K562 (cell line): Measurements from ENCODE around the gene CCDC148. TPM values are rescaled to one million over a fixed set of nuclear protein-coding genes. Genes with fewer than 3 reads are reported as not detected.

Source experiments
- ATAC-seq: fragments of 200-7000 bp; cut with Tn5 transposase; 3 replicates; pipeline ENCODE4 v1.9.1; 2020; ENCODE audit warnings: moderate library complexity
- BruUV-seq: library from RNA; stranded (reverse); fragments of 400-500 nt; replicated peaks from 2 replicates; lab custom pipeline; 2021; lab: Mats Ljungman, UMichigan
- CTCF ChIA-PET: fragments of 300-600 bp; formaldehyde crosslinking; extraction: SDS; loops from one replicate; lab custom pipeline; 2021; ENCODE audit warnings: low intra/inter-chr PET ratio; lab: Yijun Ruan, JAX
- POLR2A ChIA-PET: fragments of 300-600, 350-650 bp; sonication (Branson Sonifier 250); formaldehyde crosslinking; extraction: SDS; loops from one replicate; lab custom pipeline; 2021; ENCODE audit warnings: antibody characterized with exemption, inconsistent platforms; lab: Yijun Ruan, JAX
- DNase-seq, 4 experiments: peaks; one replicate each; pipeline versions ENCODE4 v3.0.0 to v3.0.0-alpha.2; 2011 to 2018; ENCODE audit warnings: low spot score in 3 of 4, mixed read lengths in 3 of 4; ENCODE audit errors: extremely low read depth in 1 of 4
- FAIRE-seq: peaks from 2 replicates; lab custom pipeline; 2011; peaks lifted over from hg19 to GRCh38; lab: Jason Lieb, UNC
- H2AFZ ChIP-seq: 2 replicates; pipeline ENCODE4 v1.6.0; 2011; ENCODE audit warnings: low read depth, low read length, control low read depth, inconsistent platforms
- H3K27ac ChIP-seq: fragments of 200-600 bp; 3 replicates; pipeline ENCODE4 v1.8.0; 2011; ENCODE audit warnings: low read depth, mild to moderate bottlenecking, control low read depth, inconsistent platforms, low read length, moderate library complexity, mixed read lengths; ENCODE audit errors: extremely low read depth
- H3K27me3 ChIP-seq, 2 experiments: fragments of 300-600 bp in 1 of 2; 2 replicates in 1 of 2; 3 replicates in 1 of 2; pipeline versions ENCODE4 v1.6.0 to v1.8.0; 2011; ENCODE audit warnings: inconsistent platforms in 2 of 2, low read length in 2 of 2, mild to moderate bottlenecking in 1 of 2, mixed read lengths in 1 of 2, moderate library complexity in 1 of 2; ENCODE audit not compliant: control insufficient read depth in 2 of 2, insufficient read depth in 2 of 2
- H3K36me3 ChIP-seq: fragments of 300-600 bp; 3 replicates; pipeline ENCODE4 v1.8.0; 2011; ENCODE audit warnings: mild to moderate bottlenecking, low read length, inconsistent platforms; ENCODE audit not compliant: control insufficient read depth, insufficient read depth
- H3K4me1 ChIP-seq, 2 experiments: fragments of 200-600 bp in 1 of 2; replicated peaks in 1 of 2; 2 replicates in 1 of 2; 3 replicates in 1 of 2; pipeline versions ENCODE4 v1.5.1 to v1.8.0; 2011; ENCODE audit warnings: inconsistent platforms in 2 of 2, low read length in 2 of 2, mild to moderate bottlenecking in 1 of 2, mixed read lengths in 1 of 2, moderate library complexity in 1 of 2; ENCODE audit not compliant: control insufficient read depth in 2 of 2, insufficient read depth in 2 of 2
- H3K4me2 ChIP-seq: 2 replicates; pipeline ENCODE4 v1.6.1; 2011; ENCODE audit warnings: low read length, control low read depth, inconsistent platforms, mixed read lengths; ENCODE audit not compliant: insufficient read depth
- H3K4me3 ChIP-seq: fragments of 200-600 bp; sonication (generic), shearing (Covaris generic); 2 replicates; pipeline ENCODE4 v1.5.1; 2016; ENCODE audit warnings: control low read depth, inconsistent platforms
- H3K79me2 ChIP-seq: fragments of 200-600 bp; 3 replicates; pipeline ENCODE4 v1.8.0; 2011; ENCODE audit warnings: low read length, inconsistent platforms; ENCODE audit not compliant: control insufficient read depth, insufficient read depth
- H3K9ac ChIP-seq, 2 experiments: 2 replicates each; pipeline versions ENCODE4 v1.6.0 to v1.6.1; 2011; ENCODE audit warnings: low read depth in 2 of 2, low read length in 2 of 2, control low read depth in 1 of 2, inconsistent platforms in 1 of 2, mild to moderate bottlenecking in 1 of 2, mixed read lengths in 1 of 2; ENCODE audit not compliant: insufficient read depth in 1 of 2
- H3K9me1 ChIP-seq: one replicate; pipeline ENCODE4 v1.6.0; 2011; ENCODE audit warnings: inconsistent platforms, mild to moderate bottlenecking, low read length, moderate library complexity; ENCODE audit not compliant: control insufficient read depth, insufficient read depth
- H3K9me3 ChIP-seq: replicated peaks from 2 replicates; pipeline ENCODE4 v1.5.1; 2011; ENCODE audit warnings: low read depth, low read length, inconsistent platforms; ENCODE audit not compliant: control insufficient read depth, insufficient read depth
- H4K20me1 ChIP-seq: replicated peaks from 2 replicates; pipeline ENCODE4 v1.6.1; 2011; ENCODE audit warnings: low read length, inconsistent platforms, mixed read lengths; ENCODE audit not compliant: control insufficient read depth, insufficient read depth
- DMBX1 ChIP-seq: fragments of 250-450 bp; sonication (Bioruptor Pico); IDR thresholded peaks from 2 replicates; pipeline ENCODE4 v1.8.0; 2022; ENCODE audit warnings: inconsistent platforms, mild to moderate bottlenecking, moderate library complexity, borderline replicate concordance
- ESRRA ChIP-seq: fragments of 450-650 bp; IDR thresholded peaks from 2 replicates; pipeline ENCODE4 v1.6.1; 2014; ENCODE audit warnings: low read depth, mild to moderate bottlenecking, moderate library complexity, borderline replicate concordance
- ETV6 ChIP-seq, 3 experiments: fragments of 150-350 bp in 1 of 3; sonication (generic) in 1 of 3; formaldehyde crosslinking in 1 of 3; IDR thresholded peaks; 2 replicates each; pipeline versions ENCODE4 v1.6.1 to v1.8.0; 2014 to 2022; ENCODE audit warnings: borderline replicate concordance in 2 of 3, low read depth in 2 of 3, antibody characterized with exemption in 1 of 3, low read length in 1 of 3, mild to moderate bottlenecking in 1 of 3, missing genetic modification reagents in 1 of 3
- FOXM1 ChIP-seq, 2 experiments: fragments of 450-650 bp in 1 of 2; sonication (generic) in 1 of 2; formaldehyde crosslinking in 1 of 2; IDR thresholded peaks; 2 replicates each; pipeline versions ENCODE4 v1.6.1 to v1.9.0; 2017 to 2022; ENCODE audit warnings: low read depth in 2 of 2, mild to moderate bottlenecking in 2 of 2, missing genetic modification reagents in 1 of 2, moderate library complexity in 1 of 2
- FOXP1 ChIP-seq: sonication (generic); formaldehyde crosslinking; IDR thresholded peaks from 2 replicates; pipeline ENCODE4 v1.8.0; 2022; ENCODE audit warnings: mild to moderate bottlenecking, missing genetic modification reagents
- HMBOX1 ChIP-seq: sonication (generic); IDR thresholded peaks from 2 replicates; pipeline ENCODE4 v1.6.1; 2016
- KAT7 ChIP-seq: sonication (generic); formaldehyde crosslinking; IDR thresholded peaks from 2 replicates; pipeline ENCODE4 v1.8.0; 2022; ENCODE audit warnings: missing genetic modification reagents, mild to moderate bottlenecking, borderline replicate concordance
- POLR2AphosphoS2 ChIP-seq: IDR thresholded peaks from 2 replicates; pipeline ENCODE4 v1.6.1; 2012; ENCODE audit warnings: low read length, improper control_type of control experiment
- SMARCE1 ChIP-seq: fragments of 450-650 bp; IDR thresholded peaks from 2 replicates; pipeline ENCODE4 v1.7.1; 2016; ENCODE audit warnings: mild to moderate bottlenecking
- SPI1 ChIP-seq: IDR thresholded peaks from 2 replicates; pipeline ENCODE4 v1.6.1; 2011; ENCODE audit warnings: low read depth, low read length, control low read depth, borderline replicate concordance
- TAF15 ChIP-seq: fragments of 200-400 bp; formaldehyde crosslinking; IDR thresholded peaks from 2 replicates; pipeline ENCODE4 v1.6.1; 2017; ENCODE audit warnings: mild to moderate bottlenecking, low read depth, low read length, moderate library complexity
- TBP ChIP-seq: optimal IDR thresholded peaks from 2 replicates; pipeline ENCODE3; 2011; ENCODE audit warnings: low read depth, low read length, improper control_type of control experiment
- TEAD4 ChIP-seq, 2 experiments: sonication (generic) in 1 of 2; formaldehyde crosslinking in 1 of 2; IDR thresholded peaks; 2 replicates each; pipeline versions ENCODE4 v1.6.1 to v1.8.0; 2012 to 2022; ENCODE audit warnings: borderline replicate concordance in 1 of 2, inconsistent platforms in 1 of 2, low read length in 1 of 2, mild to moderate bottlenecking in 1 of 2, missing genetic modification reagents in 1 of 2
- TSHZ1 ChIP-seq: fragments of 250-450 bp; sonication (Bioruptor Pico); IDR thresholded peaks from 2 replicates; pipeline ENCODE4 v1.4.0; 2020; ENCODE audit warnings: mild to moderate bottlenecking, moderate library complexity
- ZNF140 ChIP-seq: fragments of 250-450 bp; sonication (Bioruptor Pico); IDR thresholded peaks from 2 replicates; pipeline ENCODE4 v1.8.0; 2021; ENCODE audit warnings: moderate library complexity, mild to moderate bottlenecking, inconsistent platforms
- WGBS: fragments of 100-300 bp; shearing (Covaris generic); methylation state at CpG from one replicate; pipeline ENCODE4 v1.1.6; 2016; ENCODE audit warnings: low coverage, mixed read lengths; ENCODE audit not compliant: insufficient coverage; ENCODE audit errors: missing lambda C conversion rate; 5-methylcytosine and 5-hydroxymethylcytosine counted together
- in situ Hi-C: fragments of 300-500 bp; cut with MboI; formaldehyde crosslinking; loops from 4 replicates; pipeline ENCODE4 v1.15.0; 2018; ENCODE audit warnings: inconsistent platforms, mixed read lengths
- intact Hi-C: fragments of 100-400 bp; cut with micrococcal nuclease; formaldehyde crosslinking; loops from 2 replicates; pipeline ENCODE4 v1.14.2; 2022
- polyA plus RNA-seq, 8 experiments: library from polyadenylated mRNA; depleted of rRNA in 4 of 8; stranded (reverse) in 5 of 8; unstranded in 3 of 8; fragments of >200 nt; fragmentation: Nextera tagmentation in 2 of 8; fragmentation: Illumina TruSeq in 1 of 8; extraction: Ambion mirVana in 2 of 8; extraction: Trizol in 1 of 8; gene quantifications; 2 replicates each; pipeline versions ENCODE4 v1.2.1 to v1.2.3, GENCODE V29; 2011 to 2014; ENCODE audit warnings: inconsistent platforms in 1 of 8, missing spikeins in 1 of 8
- total RNA-seq, 7 experiments: library from RNA; depleted of rRNA in 6 of 7; stranded (reverse); fragments of >200 nt in 6 of 7; fragmentation: Illumina TruSeq in 2 of 7; extraction: Trizol in 2 of 7; gene quantifications; 2 replicates each; pipeline versions ENCODE4 v1.2.1 to v1.2.3, GENCODE V29; 2011 to 2021; ENCODE audit warnings: low replicate concordance in 1 of 7

The CCDC148 gene
- total and polyA plus RNA-seq, 9 of the 15 experiments (the other 6 are each of a cell fraction or from before 2014, with no cell fraction given), result 0.10 to 1.4 (median 0.65) TPM

GRCh38 chr2:158221063-158222020, 235.2 kb downstream of the CCDC148 start:
- intact Hi-C loops, result no loop called here
- FAIRE-seq (no peak), ATAC-seq (peak; percentile 70), DNase-seq (no peak)
- Histone ChIP-seq H3K79me2 (no peaks in the 10 kb centered on the region), H3K4me2 (no peak overlapping the region), H2AFZ (peak overlapping the region; percentile 69), H3K4me3 (no peak overlapping the region), H3K27ac (peak overlapping the region; percentile 8; the same call in 1 of the 3 replicates), H3K9me3 (peaks cover 2% of the 10 kb centered on the region; the same call in 1 of the 2 replicates), H3K27me3 (no peaks in the 10 kb centered on the region), H3K9me1 (no peaks in the 10 kb centered on the region), H3K4me1 (peaks cover 4 to 18% of the 10 kb centered on the region in 2 experiments; a peak in 3 of 5 replicates), H3K9ac (no peak overlapping the region), H3K36me3 (no peaks in the 10 kb centered on the region), H4K20me1 (no peaks in the 10 kb centered on the region)
- ChIA-PET POLR2A (no interaction called here), CTCF (no interaction called here)
- 46% methylated on average over 4 of the region's 4 CpGs for WGBS
- no TSS peak for BruUV-seq
- in situ Hi-C loops, result no loop called here
- TF ChIP-seq TAF15 (no peak), ETV6 (IDR thresholded peaks at IDR 0.05; ENCODE audit: borderline replicate concordance in 1 of 2, low read depth in 2 of 2, low read length in 1 of 2) (peak in 1 of 2 experiments; percentile 96; a peak in 2 of 4 replicates), ETV6 (CRISPR knock-in tag; IDR thresholded peaks at IDR 0.05; ENCODE audit: borderline replicate concordance) (no peak), KAT7 (CRISPR knock-in tag) (no peak), HMBOX1 (peak; percentile 63), FOXP1 (no peak), TSHZ1 (CRISPR knock-in tag) (no peak), FOXM1 (IDR thresholded peaks at IDR 0.05; ENCODE audit: low read depth) (no peak), FOXM1 (CRISPR knock-in tag; IDR thresholded peaks at IDR 0.05; ENCODE audit: low read depth) (no peak), ESRRA (peak; percentile 45; the same call in 1 of the 2 replicates), TBP (no peak), TEAD4 (IDR thresholded peaks at IDR 0.05; ENCODE audit: low read length) (peak; percentile 63; the same call in 1 of the 2 replicates), TEAD4 (CRISPR knock-in tag; IDR thresholded peaks at IDR 0.05; ENCODE audit: borderline replicate concordance) (no peak), SPI1 (peak; percentile 36; the same call in 1 of the 2 replicates), ZNF140 (CRISPR knock-in tag) (no peak), SMARCE1 (peak; percentile 69; the same call in 1 of the 2 replicates), POLR2AphosphoS2 (no peak), DMBX1 (CRISPR knock-in tag) (no peak)
